IPS-11a (cell line): ENCODE data around the gene KRTAP12-2.
"Not testable (repeated sequence)": the region's sequence is repeated elsewhere in the genome, so short reads cannot be mapped to it uniquely, and the experiment has no call there.

Experiments
- H3K4me3 ChIP-seq: one replicate; pipeline ENCODE4 v1.5.1; 2013; ENCODE audit warnings: low read depth, low read length, control low read depth

Gene KRTAP12-2

DNA sequence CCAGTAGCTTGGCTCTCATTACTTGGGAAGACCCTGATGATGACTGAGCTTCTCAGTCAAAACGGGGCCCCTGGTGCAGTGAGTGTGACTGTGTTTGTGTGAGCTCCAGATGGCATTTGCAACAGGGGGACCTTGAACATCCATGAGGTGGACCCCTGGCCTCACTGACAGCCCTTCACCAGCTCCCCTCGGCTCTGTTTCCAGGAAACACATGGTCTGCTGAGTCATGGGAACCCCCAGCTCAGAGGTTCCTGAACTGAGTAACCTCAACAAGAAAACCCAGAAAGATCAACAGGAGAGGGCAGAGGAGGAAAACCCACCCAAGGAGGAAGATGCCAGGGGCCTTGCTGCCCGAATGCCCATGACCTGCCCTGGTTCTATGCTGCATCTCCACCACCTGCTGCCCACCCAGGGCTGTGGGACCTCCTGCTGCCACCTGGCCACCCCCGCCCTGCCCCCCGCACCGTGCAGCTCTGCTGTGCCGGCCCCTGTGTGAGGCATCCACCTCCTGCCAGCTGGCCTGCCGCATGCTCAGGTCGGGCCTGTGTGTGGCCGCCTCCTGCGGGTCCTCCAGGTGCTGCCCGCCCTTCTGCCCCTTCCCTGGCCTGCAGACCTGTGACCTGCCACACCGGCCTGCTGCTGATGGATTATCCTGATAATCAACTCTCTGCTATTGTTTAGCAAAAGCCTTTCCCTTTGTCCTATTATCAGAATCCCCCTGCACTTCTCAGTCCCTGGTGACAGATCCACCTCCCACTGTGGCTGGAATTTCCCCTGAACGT lies 19.5 kb upstream of the KRTAP12-2 start:
- no peak overlapping the region for H3K4me3 ChIP-seq

DNA sequence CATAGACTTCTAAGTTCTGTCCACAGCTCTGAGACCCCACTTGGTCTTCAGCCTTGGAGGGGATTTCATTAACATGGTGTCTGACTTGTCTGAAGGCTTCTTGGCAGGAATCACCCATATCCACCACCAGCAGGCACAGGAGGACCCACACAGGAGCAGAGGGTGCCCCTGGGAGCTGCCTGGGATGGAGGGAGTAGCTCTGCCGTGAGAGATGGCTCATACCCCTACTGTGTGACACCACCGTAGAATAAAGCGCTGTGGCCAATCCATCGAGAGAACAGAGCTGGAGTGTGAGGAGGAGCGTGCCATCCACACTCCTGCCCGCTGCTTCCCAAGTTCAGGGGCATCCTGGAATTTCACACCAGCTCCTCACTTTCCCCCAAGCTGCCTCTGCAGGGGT lies 18.3 kb upstream of the KRTAP12-2 start:
- H3K4me3 ChIP-seq, result not testable (repeated sequence)

- no peak overlapping the region for H3K4me3 ChIP-seq
These were observed 17.8 kb upstream of the KRTAP12-2 start for GRCh38 chr21:44684483-44684882.

DNA sequence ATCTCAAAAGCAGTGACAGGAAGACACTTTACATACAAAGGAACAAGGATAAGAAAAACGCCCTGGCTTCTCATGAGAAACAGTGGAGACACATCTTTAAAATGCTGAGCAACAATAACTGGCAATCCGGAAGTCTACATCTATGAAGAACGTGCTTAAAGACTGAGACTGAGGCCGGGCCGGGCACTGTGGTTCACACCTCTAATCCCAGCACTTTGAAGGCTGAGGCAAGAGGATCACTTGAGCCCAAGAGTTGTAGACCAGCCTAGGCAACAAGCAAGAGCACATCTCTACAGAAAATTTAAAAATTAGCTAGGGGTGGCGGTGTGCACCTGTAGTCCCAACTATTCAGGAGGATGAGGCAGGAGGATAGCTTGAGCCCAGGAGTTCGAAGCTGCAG lies 17.4 kb upstream of the KRTAP12-2 start:
- H3K4me3 ChIP-seq, result no peak overlapping the region

GRCh38 chr21:44682580-44683151 lies 15.9 kb upstream of the KRTAP12-2 start:
- no peak overlapping the region for H3K4me3 ChIP-seq

DNA sequence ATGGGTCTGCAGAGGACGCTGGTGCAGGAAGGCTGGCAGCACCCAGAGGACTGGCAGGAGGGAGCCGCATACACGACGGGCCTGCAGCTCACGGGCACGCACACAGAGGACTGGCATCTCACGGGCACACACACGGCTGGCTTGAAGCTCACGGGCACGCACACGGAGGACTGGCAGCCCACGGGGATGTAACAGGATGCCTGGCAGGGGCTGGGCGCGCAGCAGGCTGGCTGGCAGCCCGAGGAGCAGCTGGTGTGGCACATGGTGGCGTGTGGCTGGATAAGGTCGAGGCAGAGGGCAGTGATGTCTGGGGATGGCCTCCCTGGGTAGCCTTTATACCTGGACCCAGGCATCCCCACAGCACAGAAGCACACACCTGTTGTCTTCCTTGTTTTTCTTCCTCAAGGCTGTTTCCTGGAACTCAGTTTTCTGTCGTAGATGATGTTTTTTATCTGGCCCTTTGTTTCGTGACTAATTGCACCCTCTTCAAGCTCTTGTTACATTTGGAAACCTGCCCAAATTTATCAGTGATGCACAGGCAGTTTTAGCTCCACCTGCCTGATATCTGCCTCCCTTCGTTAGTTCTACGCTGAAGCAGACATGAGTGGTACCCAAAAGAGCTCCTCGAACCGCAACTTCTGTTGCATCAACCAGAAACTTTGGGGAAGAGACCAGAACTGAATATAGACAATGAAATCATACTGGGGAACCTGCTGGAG lies 15.3 kb upstream of the KRTAP12-2 start, which contains the start of gene KRTAP12-1:
Gene KRTAP12-1, minus strand, starts transcription at position 303 of the 719 bp plus-strand sequence. Its CDS starts 40 bp downstream, at position 263.
- H3K4me3 ChIP-seq, result no peak within 1 kb of the TSS

GRCh38 chr21:44681152-44681551 lies 14.4 kb upstream of the KRTAP12-2 start:
- no peak overlapping the region for H3K4me3 ChIP-seq

DNA sequence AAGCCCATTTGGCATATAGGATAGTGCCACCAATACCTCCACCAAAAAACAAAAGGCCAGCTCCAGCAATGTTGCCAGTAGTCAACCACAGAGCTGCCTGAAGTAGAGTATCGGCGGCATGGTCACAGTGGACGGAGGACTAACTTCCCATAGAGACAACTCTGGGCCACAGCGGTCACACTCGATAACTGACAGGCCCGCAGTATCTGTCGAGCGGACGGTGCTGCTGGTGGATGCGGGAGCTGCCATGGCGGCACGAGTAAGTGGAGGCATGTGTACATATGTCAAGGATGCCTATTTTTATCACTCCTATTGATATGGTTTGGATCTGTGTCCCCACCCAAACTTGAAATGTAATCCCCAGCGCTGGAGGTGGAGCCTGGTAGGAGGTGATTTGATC lies 11.2 kb upstream of the KRTAP12-2 start:
- no peak overlapping the region for H3K4me3 ChIP-seq

- H3K4me3 ChIP-seq, result no peak overlapping the region
These were observed 5.2 kb upstream of the KRTAP12-2 start for GRCh38 chr21:44671911-44672310.

DNA sequence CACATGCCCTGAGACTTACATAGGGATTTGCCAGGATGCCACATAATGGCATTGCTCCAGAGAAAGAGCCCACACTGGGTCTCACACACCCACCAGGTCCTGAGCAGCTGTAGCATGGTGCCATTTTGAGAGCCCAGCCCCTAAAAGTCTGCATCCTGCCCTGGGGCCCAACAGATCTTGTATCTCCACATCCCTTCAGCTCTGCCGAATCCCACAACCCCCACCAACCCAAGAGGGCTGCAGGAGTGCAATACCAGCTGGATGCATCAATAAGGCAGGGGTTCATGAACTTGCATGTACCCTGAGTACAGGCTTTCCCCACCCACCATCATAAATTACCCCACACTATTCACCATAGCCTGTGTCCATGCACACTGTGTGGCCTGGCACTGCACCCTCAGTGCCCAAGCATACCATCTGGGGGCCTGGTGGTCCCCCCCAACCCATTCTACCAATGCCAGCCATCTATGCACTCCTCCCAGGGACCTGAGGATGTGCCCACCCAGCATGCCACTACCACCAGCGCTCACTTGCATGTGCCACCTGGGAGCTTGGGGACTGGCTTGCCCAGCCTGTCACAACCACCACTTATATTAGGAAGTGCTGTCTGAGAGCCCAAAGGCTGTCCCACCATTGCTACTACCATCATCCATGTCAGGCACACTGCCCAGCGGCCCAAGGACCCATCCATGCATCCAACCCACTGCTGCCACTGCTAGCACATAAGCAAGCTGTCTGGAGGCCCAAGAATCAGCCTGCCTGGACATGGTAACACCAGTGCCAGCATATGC lies 4.1 kb upstream of the KRTAP12-2 start:
- H3K4me3 ChIP-seq, result no peak overlapping the region

GRCh38 chr21:44667612-44668011 lies 885 bp upstream of the KRTAP12-2 start:
- no peak overlapping the region for H3K4me3 ChIP-seq

GRCh38 chr21:44664691-44665090 lies 2.0 kb downstream of the KRTAP12-2 start:
- no peak overlapping the region for H3K4me3 ChIP-seq

DNA sequence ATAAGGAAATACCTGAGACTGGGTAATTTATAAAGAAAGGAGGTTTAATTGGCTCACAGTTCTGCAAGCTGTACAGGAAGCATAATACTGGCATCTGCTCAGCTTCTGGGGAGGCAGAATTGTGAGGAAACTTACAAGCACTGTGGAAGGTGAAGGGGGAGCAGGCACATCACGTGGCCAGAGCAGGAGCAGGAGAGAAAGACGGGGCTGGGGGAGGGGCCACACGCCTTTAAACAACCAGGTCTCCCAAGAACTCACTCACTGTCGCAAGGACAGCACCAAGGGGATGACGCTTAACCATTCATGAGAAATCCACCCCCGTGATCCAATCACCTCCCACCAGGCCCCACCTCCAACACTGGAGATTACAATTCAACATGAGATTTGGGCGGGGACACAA lies 5.2 kb downstream of the KRTAP12-2 start:
- H3K4me3 ChIP-seq, result not testable (repeated sequence)

DNA sequence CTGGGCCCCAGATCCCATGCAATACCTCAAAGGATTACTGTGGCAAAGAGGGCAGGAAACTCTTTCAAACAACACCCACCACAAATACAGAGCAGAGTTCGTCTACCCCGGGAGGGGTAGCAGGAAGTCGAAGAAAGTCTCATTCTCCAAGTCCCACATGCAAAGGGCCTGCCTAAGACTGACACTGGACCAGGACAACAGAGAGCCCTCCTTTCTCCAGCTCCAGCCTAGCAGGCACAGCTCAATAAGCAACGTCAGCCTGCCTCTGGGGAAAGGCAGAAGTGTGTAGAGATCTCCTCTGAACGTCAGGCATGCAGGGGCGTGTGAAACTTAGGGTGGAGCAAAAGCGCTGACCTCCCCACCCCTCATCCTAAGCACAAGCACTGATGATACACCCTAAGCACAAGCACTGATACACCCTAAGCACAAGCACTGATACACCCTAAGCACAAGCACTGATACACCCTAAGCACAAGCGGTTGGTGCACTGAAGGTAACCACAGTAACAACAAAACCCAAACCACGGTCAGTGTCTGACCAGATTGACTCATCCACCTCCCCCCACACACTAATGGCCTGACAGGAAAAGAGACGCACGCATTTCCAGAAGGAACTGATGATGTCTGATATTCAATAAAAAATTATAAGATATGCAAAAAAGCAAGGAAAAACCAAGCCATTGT lies 7.7 kb downstream of the KRTAP12-2 start:
- H3K4me3 ChIP-seq, result no peak overlapping the region

- H3K4me3 ChIP-seq, result no peak overlapping the region
These were observed 8.2 kb downstream of the KRTAP12-2 start for GRCh38 chr21:44658541-44658910.

DNA sequence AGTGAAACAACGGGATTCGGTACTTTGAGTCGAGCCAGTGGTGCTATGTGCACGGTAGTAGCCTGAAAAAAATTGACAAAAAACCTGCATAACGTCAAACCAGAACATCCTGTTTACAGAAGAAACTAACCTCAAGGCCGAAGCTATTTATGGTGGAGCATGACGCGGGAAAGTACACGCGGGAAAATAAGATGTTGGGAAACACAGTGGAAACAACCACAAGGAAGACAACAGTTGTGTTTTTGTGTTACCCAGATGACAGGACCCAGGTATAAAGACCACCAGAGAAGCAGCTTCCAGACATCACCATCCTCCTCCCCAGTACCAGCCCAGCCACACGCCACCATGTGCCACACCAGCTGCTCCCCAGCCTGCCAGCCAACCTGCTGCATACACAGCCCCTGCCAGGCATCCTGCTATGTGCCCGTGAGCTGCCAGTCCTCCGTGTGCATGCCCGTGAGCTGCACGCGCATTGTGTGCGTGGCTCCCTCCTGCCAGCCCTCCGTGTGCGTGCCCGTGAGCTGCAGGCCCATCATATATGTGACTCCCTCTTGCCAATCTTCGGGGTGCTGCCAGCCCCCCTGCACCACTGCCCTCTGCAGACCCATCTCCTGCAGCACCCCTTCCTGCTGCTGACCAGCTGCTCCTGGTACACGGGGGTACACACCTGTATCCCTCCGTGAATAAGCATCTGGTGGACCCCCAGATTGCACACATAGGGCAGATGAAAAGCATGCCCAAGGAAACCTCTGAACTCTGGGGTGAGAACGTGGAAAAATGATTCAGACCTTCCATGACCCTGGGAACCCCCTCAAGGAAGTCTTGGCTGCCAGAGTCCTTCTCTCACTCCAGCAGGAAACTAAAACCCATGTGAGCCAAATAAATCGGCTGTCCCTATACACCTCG lies 8.8 kb downstream of the KRTAP12-2 start, which contains the start of gene KRTAP12-3:
Gene KRTAP12-3, plus strand, starts transcription at position 298 of the 906 bp plus-strand sequence. Its CDS starts 48 bp downstream, at position 346.
- H3K4me3 ChIP-seq, result no peak within 1 kb of the TSS

- H3K4me3 ChIP-seq, result no peak overlapping the region
These were observed 9.9 kb downstream of the KRTAP12-2 start for GRCh38 chr21:44656868-44657267.

- H3K4me3 ChIP-seq, result no peak within 1 kb of the TSS
These were observed 12.1 kb downstream of the KRTAP12-2 start, which contains the start of gene KRTAP12-4 for GRCh38 chr21:44654576-44655175. Gene KRTAP12-4 (minus strand): TSS chr21:44654659. CDS start chr21:44654614, 45 bp downstream.
